WTC11 (cell line): ENCODE results near the gene TRIM69. TPM values are rescaled to one million over a fixed set of nuclear protein-coding genes. Genes with fewer than 3 reads are reported as not detected.

ENCODE experiments used
- ATAC-seq: fragments of 200-7000 bp; cut with Tn5 transposase; 2 replicates; pipeline ENCODE4 v1.10.0; 2021; ENCODE audit warnings: mild to moderate bottlenecking, moderate library complexity
- CTCF ChIA-PET: fragments of 300-600 bp; sonication (Branson Sonifier 250); formaldehyde crosslinking; loops from one replicate; lab custom pipeline; 2021; ENCODE audit warnings: antibody characterized with exemption; lab: Charles Lee
- POLR2A ChIA-PET: fragments of 350-600 bp; sonication (Branson Sonifier 250); formaldehyde crosslinking; loops from one replicate; lab custom pipeline; 2021; ENCODE audit warnings: antibody characterized with exemption; lab: Charles Lee
- DNase-seq: peaks from one replicate; pipeline ENCODE4 v3.0.0; 2021; ENCODE audit warnings: low spot score
- H3K27ac Mint-ChIP-seq: 2 replicates; pipeline ENCODE4 v1.8.0; 2021; ENCODE audit warnings: mixed read lengths
- H3K27me3 Mint-ChIP-seq: 2 replicates; pipeline ENCODE4 v1.8.0; 2021; ENCODE audit warnings: low read depth, mild to moderate bottlenecking, moderate library complexity, mixed read lengths
- H3K36me3 Mint-ChIP-seq: 2 replicates; pipeline ENCODE4 v1.8.0; 2021; ENCODE audit warnings: mixed read lengths
- H3K4me1 Mint-ChIP-seq: 2 replicates; pipeline ENCODE4 v1.8.0; 2022; ENCODE audit warnings: mixed read lengths
- H3K4me3 Mint-ChIP-seq: 2 replicates; pipeline ENCODE4 v1.8.0; 2021; ENCODE audit warnings: mild to moderate bottlenecking, moderate library complexity, mixed read lengths
- H3K9me3 Mint-ChIP-seq: 2 replicates; pipeline ENCODE4 v1.8.0; 2021; ENCODE audit warnings: mixed read lengths
- CREB1 ChIP-seq: sonication (generic); formaldehyde crosslinking; IDR thresholded peaks from 2 replicates; pipeline ENCODE4 v1.8.0; 2023; ENCODE audit warnings: mild to moderate bottlenecking, missing genetic modification reagents
- CREM ChIP-seq: sonication (generic); formaldehyde crosslinking; IDR thresholded peaks from 2 replicates; pipeline ENCODE4 v1.8.1; 2022; ENCODE audit warnings: mild to moderate bottlenecking, missing genetic modification reagents, moderate library complexity
- ESRRA ChIP-seq: sonication (generic); formaldehyde crosslinking; IDR thresholded peaks from 2 replicates; pipeline ENCODE4 v1.8.1; 2022; ENCODE audit warnings: mild to moderate bottlenecking, missing genetic modification reagents, borderline replicate concordance
- JUN ChIP-seq: sonication (generic); formaldehyde crosslinking; IDR thresholded peaks from 2 replicates; pipeline ENCODE4 v1.8.0; 2023; ENCODE audit warnings: mild to moderate bottlenecking, missing genetic modification reagents
- KAT7 ChIP-seq: sonication (generic); formaldehyde crosslinking; IDR thresholded peaks from 2 replicates; pipeline ENCODE4 v1.8.1; 2023; ENCODE audit warnings: missing genetic modification reagents, mild to moderate bottlenecking, borderline replicate concordance
- NFATC4 ChIP-seq: fragments of 250-450 bp; sonication (Bioruptor Pico); IDR thresholded peaks from 2 replicates; pipeline ENCODE4 v1.9.0; 2021; ENCODE audit warnings: mild to moderate bottlenecking
- NFE2L1 ChIP-seq: sonication (generic); formaldehyde crosslinking; IDR thresholded peaks from 2 replicates; pipeline ENCODE4 v1.8.1; 2023; ENCODE audit warnings: missing genetic modification reagents
- NR3C1 ChIP-seq: sonication (generic); formaldehyde crosslinking; conservative IDR thresholded peaks from 2 replicates; pipeline ENCODE4 v1.8.1; 2023; ENCODE audit warnings: low read depth, mild to moderate bottlenecking, missing genetic modification reagents
- TCF7 ChIP-seq: sonication (generic); formaldehyde crosslinking; IDR thresholded peaks from 2 replicates; pipeline ENCODE4 v1.8.0; 2022; ENCODE audit warnings: mild to moderate bottlenecking, low read depth, missing genetic modification reagents, moderate library complexity
- ZNF396 ChIP-seq: fragments of 250-450 bp; sonication (Bioruptor Pico); IDR thresholded peaks from 2 replicates; pipeline ENCODE4 v1.8.0; 2021; ENCODE audit warnings: mild to moderate bottlenecking, moderate library complexity, borderline replicate concordance
- total RNA-seq: library from RNA; stranded (reverse); gene quantifications from 3 replicates; pipeline ENCODE4 v1.2.3, GENCODE V29; 2021
- TF ChIP-seq, protein P1 (sequence below): fragments of 250-450 bp; sonication (Bioruptor Pico); IDR thresholded peaks from 2 replicates; pipeline ENCODE4 v1.8.0; 2021; ENCODE audit warnings: mild to moderate bottlenecking
- TF ChIP-seq, protein P2 (sequence below): fragments of 250-450 bp; sonication (Bioruptor Pico); IDR thresholded peaks from 2 replicates; pipeline ENCODE4 v1.9.0; 2021; ENCODE audit warnings: mild to moderate bottlenecking
- TF ChIP-seq, protein P3 (sequence below): sonication (generic); formaldehyde crosslinking; IDR thresholded peaks from 2 replicates; pipeline ENCODE4 v1.8.1; 2022; ENCODE audit warnings: low read depth, missing genetic modification reagents, borderline replicate concordance
- TF ChIP-seq, protein P4 (sequence below): sonication (generic); formaldehyde crosslinking; IDR thresholded peaks from 2 replicates; pipeline ENCODE4 v1.8.0; 2023; ENCODE audit warnings: missing genetic modification reagents
- TF ChIP-seq, protein P5 (sequence below): sonication (generic); formaldehyde crosslinking; IDR thresholded peaks from 2 replicates; pipeline ENCODE4 v1.8.1; 2023; ENCODE audit warnings: mild to moderate bottlenecking, missing genetic modification reagents, moderate library complexity
- TF ChIP-seq, protein P6 (sequence below): sonication (generic); formaldehyde crosslinking; conservative IDR thresholded peaks from 2 replicates; pipeline ENCODE4 v1.8.1; 2023; ENCODE audit warnings: mild to moderate bottlenecking, low read depth, missing genetic modification reagents, moderate library complexity
- TF ChIP-seq, protein P7 (sequence below): sonication (generic); formaldehyde crosslinking; IDR thresholded peaks from 2 replicates; pipeline ENCODE4 v1.8.0; 2022; ENCODE audit warnings: mild to moderate bottlenecking, missing genetic modification reagents
- TF ChIP-seq, protein P8 (sequence below): fragments of 250-450 bp; sonication (Bioruptor Pico); IDR thresholded peaks from 2 replicates; pipeline ENCODE4 v2.1.2; 2022; ENCODE audit warnings: mild to moderate bottlenecking, moderate library complexity

The TRIM69 gene
- total RNA-seq, 1 experiment from 2014 or later = 10.4 TPM

DNA sequence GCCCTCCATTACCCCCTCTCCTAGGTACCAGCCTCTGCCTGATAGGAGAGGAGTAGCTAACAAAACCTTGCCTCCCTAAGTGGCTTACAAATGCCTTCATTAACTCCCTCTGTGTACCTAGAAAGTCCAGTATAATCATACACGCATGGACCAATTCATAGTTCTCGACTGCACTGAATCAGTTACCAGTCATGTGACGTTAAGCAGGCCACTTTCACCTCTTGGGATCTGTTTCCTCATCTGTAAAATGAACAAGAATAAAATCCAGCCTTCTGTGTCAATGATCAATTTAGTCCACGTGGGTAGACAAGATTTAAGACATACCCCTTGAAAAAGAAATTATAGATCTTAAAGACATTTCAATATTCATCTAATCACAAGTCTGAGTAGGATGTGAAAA is 72.2 kb downstream of the TRIM69 start:
- ATAC-seq (no peak), DNase-seq (no peak)
- Mint-ChIP-seq H3K27ac (no peak overlapping the region), H3K27me3 (no peaks in the 10 kb centered on the region), H3K4me1 (peaks cover 5% of the 10 kb centered on the region; the same call in 1 of the 2 replicates), H3K36me3 (no peaks in the 10 kb centered on the region), H3K4me3 (no peak overlapping the region), H3K9me3 (no peaks in the 10 kb centered on the region)
- ChIA-PET POLR2A (no interaction called here), CTCF (no interaction called here)
- TF ChIP-seq, protein P1, sequence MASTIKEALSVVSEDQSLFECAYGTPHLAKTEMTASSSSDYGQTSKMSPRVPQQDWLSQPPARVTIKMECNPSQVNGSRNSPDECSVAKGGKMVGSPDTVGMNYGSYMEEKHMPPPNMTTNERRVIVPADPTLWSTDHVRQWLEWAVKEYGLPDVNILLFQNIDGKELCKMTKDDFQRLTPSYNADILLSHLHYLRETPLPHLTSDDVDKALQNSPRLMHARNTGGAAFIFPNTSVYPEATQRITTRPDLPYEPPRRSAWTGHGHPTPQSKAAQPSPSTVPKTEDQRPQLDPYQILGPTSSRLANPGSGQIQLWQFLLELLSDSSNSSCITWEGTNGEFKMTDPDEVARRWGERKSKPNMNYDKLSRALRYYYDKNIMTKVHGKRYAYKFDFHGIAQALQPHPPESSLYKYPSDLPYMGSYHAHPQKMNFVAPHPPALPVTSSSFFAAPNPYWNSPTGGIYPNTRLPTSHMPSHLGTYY (CRISPR knock-in tag) = no peak
- TF ChIP-seq CREB1 (CRISPR knock-in tag) (no peak), TCF7 (CRISPR knock-in tag) (no peak), NFE2L1 (no peak), JUN (CRISPR knock-in tag) (no peak)
- TF ChIP-seq, protein P2, sequence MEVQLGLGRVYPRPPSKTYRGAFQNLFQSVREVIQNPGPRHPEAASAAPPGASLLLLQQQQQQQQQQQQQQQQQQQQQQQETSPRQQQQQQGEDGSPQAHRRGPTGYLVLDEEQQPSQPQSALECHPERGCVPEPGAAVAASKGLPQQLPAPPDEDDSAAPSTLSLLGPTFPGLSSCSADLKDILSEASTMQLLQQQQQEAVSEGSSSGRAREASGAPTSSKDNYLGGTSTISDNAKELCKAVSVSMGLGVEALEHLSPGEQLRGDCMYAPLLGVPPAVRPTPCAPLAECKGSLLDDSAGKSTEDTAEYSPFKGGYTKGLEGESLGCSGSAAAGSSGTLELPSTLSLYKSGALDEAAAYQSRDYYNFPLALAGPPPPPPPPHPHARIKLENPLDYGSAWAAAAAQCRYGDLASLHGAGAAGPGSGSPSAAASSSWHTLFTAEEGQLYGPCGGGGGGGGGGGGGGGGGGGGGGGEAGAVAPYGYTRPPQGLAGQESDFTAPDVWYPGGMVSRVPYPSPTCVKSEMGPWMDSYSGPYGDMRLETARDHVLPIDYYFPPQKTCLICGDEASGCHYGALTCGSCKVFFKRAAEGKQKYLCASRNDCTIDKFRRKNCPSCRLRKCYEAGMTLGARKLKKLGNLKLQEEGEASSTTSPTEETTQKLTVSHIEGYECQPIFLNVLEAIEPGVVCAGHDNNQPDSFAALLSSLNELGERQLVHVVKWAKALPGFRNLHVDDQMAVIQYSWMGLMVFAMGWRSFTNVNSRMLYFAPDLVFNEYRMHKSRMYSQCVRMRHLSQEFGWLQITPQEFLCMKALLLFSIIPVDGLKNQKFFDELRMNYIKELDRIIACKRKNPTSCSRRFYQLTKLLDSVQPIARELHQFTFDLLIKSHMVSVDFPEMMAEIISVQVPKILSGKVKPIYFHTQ (CRISPR knock-in tag) = no peak

DNA sequence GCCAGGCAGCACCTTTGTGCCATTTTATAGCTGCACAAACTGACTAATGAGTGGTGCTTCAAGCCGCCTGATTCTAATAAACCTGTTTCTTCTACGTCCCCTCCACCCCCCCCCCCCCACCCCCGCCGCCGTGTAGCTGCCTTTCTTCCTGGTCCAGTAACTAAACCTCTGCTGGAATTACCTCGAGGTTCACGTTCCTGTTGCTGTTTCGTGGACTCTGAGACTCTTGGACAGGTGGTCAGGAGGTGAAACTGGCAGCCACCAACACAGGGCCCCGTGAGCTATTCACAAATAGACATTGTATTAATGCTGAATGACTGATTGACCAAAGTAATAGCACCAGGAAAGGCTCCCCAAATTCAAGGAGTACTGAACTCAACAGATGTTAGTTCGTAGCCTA is 73.9 kb downstream of the TRIM69 start:
- CTCF ChIA-PET = no interaction called here

DNA sequence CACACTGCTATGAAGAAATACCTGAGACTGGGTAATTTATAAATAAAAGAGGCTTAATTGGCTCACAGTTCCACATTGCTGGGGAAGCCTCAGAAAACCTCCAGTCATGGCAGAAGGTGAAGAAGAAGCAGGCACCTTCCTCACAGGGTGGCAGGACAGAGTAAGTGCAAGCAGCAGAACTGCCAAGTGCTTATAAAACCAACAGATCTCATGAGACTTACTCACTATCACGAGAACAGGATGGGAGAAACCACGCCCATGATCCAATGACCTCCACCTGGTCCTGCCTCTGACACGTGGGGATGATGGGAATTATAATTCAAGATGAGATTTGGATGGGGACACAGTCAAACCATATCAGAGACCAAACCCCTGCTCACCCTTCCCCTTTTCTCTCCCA is 75.0 kb downstream of the TRIM69 start:
- no peak for DNase-seq
- ChIA-PET POLR2A (no interaction called here), CTCF (no interaction called here)
- Mint-ChIP-seq H3K27ac (no peak overlapping the region), H3K4me1 (peaks cover 5% of the 10 kb centered on the region; the same call in 1 of the 2 replicates), H3K36me3 (no peaks in the 10 kb centered on the region), H3K9me3 (no peaks in the 10 kb centered on the region), H3K27me3 (no peaks in the 10 kb centered on the region; the same call in 1 of the 2 replicates), H3K4me3 (no peak overlapping the region)
- ATAC-seq = no peak
- TF ChIP-seq NR3C1 (CRISPR knock-in tag) = no peak
- TF ChIP-seq ESRRA = no peak
- TF ChIP-seq, protein P3, sequence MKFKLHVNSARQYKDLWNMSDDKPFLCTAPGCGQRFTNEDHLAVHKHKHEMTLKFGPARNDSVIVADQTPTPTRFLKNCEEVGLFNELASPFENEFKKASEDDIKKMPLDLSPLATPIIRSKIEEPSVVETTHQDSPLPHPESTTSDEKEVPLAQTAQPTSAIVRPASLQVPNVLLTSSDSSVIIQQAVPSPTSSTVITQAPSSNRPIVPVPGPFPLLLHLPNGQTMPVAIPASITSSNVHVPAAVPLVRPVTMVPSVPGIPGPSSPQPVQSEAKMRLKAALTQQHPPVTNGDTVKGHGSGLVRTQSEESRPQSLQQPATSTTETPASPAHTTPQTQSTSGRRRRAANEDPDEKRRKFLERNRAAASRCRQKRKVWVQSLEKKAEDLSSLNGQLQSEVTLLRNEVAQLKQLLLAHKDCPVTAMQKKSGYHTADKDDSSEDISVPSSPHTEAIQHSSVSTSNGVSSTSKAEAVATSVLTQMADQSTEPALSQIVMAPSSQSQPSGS (CRISPR knock-in tag) = no peak
- TF ChIP-seq, protein P4, sequence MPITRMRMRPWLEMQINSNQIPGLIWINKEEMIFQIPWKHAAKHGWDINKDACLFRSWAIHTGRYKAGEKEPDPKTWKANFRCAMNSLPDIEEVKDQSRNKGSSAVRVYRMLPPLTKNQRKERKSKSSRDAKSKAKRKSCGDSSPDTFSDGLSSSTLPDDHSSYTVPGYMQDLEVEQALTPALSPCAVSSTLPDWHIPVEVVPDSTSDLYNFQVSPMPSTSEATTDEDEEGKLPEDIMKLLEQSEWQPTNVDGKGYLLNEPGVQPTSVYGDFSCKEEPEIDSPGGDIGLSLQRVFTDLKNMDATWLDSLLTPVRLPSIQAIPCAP (CRISPR knock-in tag) = no peak
- TF ChIP-seq, protein P5, sequence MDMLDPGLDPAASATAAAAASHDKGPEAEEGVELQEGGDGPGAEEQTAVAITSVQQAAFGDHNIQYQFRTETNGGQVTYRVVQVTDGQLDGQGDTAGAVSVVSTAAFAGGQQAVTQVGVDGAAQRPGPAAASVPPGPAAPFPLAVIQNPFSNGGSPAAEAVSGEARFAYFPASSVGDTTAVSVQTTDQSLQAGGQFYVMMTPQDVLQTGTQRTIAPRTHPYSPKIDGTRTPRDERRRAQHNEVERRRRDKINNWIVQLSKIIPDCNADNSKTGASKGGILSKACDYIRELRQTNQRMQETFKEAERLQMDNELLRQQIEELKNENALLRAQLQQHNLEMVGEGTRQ (CRISPR knock-in tag) = no peak
- no peak for TF ChIP-seq KAT7 (CRISPR knock-in tag)
- TF ChIP-seq CREM (CRISPR knock-in tag) = no peak
- no peak for TF ChIP-seq ZNF396 (CRISPR knock-in tag)

More for the DNA sequence above, 73.9 kb downstream of the TRIM69 start:
- Mint-ChIP-seq H3K27ac (no peak overlapping the region), H3K4me1 (peaks cover 5% of the 10 kb centered on the region; the same call in 1 of the 2 replicates), H3K4me3 (no peak overlapping the region), H3K9me3 (no peaks in the 10 kb centered on the region), H3K27me3 (no peaks in the 10 kb centered on the region; the same call in 1 of the 2 replicates), H3K36me3 (no peaks in the 10 kb centered on the region)
- no peak for DNase-seq
- TF ChIP-seq, protein P6, sequence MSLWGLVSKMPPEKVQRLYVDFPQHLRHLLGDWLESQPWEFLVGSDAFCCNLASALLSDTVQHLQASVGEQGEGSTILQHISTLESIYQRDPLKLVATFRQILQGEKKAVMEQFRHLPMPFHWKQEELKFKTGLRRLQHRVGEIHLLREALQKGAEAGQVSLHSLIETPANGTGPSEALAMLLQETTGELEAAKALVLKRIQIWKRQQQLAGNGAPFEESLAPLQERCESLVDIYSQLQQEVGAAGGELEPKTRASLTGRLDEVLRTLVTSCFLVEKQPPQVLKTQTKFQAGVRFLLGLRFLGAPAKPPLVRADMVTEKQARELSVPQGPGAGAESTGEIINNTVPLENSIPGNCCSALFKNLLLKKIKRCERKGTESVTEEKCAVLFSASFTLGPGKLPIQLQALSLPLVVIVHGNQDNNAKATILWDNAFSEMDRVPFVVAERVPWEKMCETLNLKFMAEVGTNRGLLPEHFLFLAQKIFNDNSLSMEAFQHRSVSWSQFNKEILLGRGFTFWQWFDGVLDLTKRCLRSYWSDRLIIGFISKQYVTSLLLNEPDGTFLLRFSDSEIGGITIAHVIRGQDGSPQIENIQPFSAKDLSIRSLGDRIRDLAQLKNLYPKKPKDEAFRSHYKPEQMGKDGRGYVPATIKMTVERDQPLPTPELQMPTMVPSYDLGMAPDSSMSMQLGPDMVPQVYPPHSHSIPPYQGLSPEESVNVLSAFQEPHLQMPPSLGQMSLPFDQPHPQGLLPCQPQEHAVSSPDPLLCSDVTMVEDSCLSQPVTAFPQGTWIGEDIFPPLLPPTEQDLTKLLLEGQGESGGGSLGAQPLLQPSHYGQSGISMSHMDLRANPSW (CRISPR knock-in tag) = no peak
- TF ChIP-seq, protein P7, sequence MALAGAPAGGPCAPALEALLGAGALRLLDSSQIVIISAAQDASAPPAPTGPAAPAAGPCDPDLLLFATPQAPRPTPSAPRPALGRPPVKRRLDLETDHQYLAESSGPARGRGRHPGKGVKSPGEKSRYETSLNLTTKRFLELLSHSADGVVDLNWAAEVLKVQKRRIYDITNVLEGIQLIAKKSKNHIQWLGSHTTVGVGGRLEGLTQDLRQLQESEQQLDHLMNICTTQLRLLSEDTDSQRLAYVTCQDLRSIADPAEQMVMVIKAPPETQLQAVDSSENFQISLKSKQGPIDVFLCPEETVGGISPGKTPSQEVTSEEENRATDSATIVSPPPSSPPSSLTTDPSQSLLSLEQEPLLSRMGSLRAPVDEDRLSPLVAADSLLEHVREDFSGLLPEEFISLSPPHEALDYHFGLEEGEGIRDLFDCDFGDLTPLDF (CRISPR knock-in tag) = no peak
- TF ChIP-seq, protein P8, sequence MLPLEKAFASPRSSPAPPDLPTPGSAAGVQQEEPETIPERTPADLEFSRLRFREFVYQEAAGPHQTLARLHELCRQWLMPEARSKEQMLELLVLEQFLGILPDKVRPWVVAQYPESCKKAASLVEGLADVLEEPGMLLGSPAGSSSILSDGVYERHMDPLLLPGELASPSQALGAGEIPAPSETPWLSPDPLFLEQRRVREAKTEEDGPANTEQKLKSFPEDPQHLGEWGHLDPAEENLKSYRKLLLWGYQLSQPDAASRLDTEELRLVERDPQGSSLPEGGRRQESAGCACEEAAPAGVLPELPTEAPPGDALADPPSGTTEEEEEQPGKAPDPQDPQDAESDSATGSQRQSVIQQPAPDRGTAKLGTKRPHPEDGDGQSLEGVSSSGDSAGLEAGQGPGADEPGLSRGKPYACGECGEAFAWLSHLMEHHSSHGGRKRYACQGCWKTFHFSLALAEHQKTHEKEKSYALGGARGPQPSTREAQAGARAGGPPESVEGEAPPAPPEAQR (CRISPR knock-in tag) = no peak
- no peak for TF ChIP-seq NFATC4 (CRISPR knock-in tag)
- POLR2A ChIA-PET = no interaction called here
- no peak for ATAC-seq
